Stimulated activated CD8-positive, alpha-beta memory T cell treated with anti-CD3 and anti-CD28 coated beads, Interleukin-7, amount 100 ng/mL, for 4 hours (primary cell): Measurements from ENCODE around the gene PATZ1.

Experiments
- DNase-seq, 2 donors: peaks; one replicate each; pipeline ENCODE4 v3.0.0-alpha.2; 2020; ENCODE audit warnings: low read depth in 2 of 2

The PATZ1 gene

GRCh38 chr22:31313366-31314147, 32.6 kb downstream of the PATZ1 start:
- peak; percentile 31 to 36 for DNase-seq

GRCh38 chr22:31308181-31308580, 38.0 kb downstream of the PATZ1 start:
- no peak for DNase-seq

- DNase-seq = no peak
These were observed 41.0 kb downstream of the PATZ1 start for GRCh38 chr22:31305194-31305593.

- no peak for DNase-seq
These were observed 43.6 kb downstream of the PATZ1 start for GRCh38 chr22:31302537-31302936.

GRCh38 chr22:31302006-31302405, 44.1 kb downstream of the PATZ1 start:
- DNase-seq = no peak

- no peak for DNase-seq
These were observed 45.2 kb downstream of the PATZ1 start for GRCh38 chr22:31300896-31301295.

- DNase-seq = no peak
These were observed 50.1 kb downstream of the PATZ1 start for GRCh38 chr22:31295831-31296657.

GRCh38 chr22:31295360-31295759, 50.8 kb downstream of the PATZ1 start:
- no peak for DNase-seq

GRCh38 chr22:31292236-31292989, 53.7 kb downstream of the PATZ1 start, which contains the start of gene PIK3IP1:
Gene PIK3IP1, minus strand, starts transcription at chr22:31292488. Its CDS starts 144 bp downstream, at chr22:31292344.
- DNase-seq = peak; percentile 72 to 75

- DNase-seq = no peak
These were observed 54.5 kb downstream of the PATZ1 start for GRCh38 chr22:31291481-31292235.

- DNase-seq = peak; percentile 86 to 94
These were observed 55.4 kb downstream of the PATZ1 start for GRCh38 chr22:31290494-31291471.

GRCh38 chr22:31289344-31289743, 56.8 kb downstream of the PATZ1 start:
- no peak for DNase-seq

- no peak for DNase-seq
These were observed 57.5 kb downstream of the PATZ1 start for GRCh38 chr22:31288496-31289240.

GRCh38 chr22:31287818-31288495, 58.2 kb downstream of the PATZ1 start:
- no peak for DNase-seq

- DNase-seq = peak; percentile 41 to 60
These were observed 59.5 kb downstream of the PATZ1 start for GRCh38 chr22:31286360-31287255.

- DNase-seq = no peak
These were observed 61.6 kb downstream of the PATZ1 start for GRCh38 chr22:31284281-31285155.
